Panc1 (cell line): ENCODE measurements around the gene GANAB. TPM values are rescaled to one million over a fixed set of nuclear protein-coding genes. Genes with fewer than 3 reads are reported as not detected.

Experiments used
- ATAC-seq: fragments of 200-7000 bp; cut with Tn5 transposase; 2 replicates; pipeline ENCODE4 v1.9.1; 2020; ENCODE audit warnings: mild to moderate bottlenecking, moderate library complexity
- BruUV-seq: library from RNA; stranded (reverse); fragments of 400-500 nt; replicated peaks from 2 replicates; lab custom pipeline; 2021; lab: Mats Ljungman, UMichigan
- CTCF ChIA-PET: fragments of 300-600 bp; sonication (Branson Sonifier 250); formaldehyde crosslinking; loops from one replicate; lab custom pipeline; 2022; ENCODE audit warnings: antibody characterized with exemption; lab: Charles Lee
- POLR2A ChIA-PET: fragments of 300-600 bp; sonication (Branson Sonifier 250); formaldehyde crosslinking; loops from one replicate; lab custom pipeline; 2022; ENCODE audit warnings: antibody characterized with exemption; lab: Charles Lee
- DNase-seq: peaks from one replicate; pipeline ENCODE4 v3.0.0-alpha.2; 2010; ENCODE audit warnings: low read depth, low spot score
- H3K27ac ChIP-seq: 2 replicates; pipeline ENCODE4 v1.5.1; 2011; ENCODE audit warnings: mild to moderate bottlenecking, low read length, inconsistent platforms
- H3K27me3 ChIP-seq: fragments of 200-500 bp; sonication (Bioruptor generic); 2 replicates; pipeline ENCODE4 v1.6.0; 2014; ENCODE audit warnings: low read length, inconsistent platforms; ENCODE audit not compliant: control insufficient read depth, insufficient read depth
- H3K36me3 ChIP-seq: fragments of 200-500 bp; sonication (Bioruptor generic); 2 replicates; pipeline ENCODE4 v1.5.1; 2014; ENCODE audit warnings: inconsistent platforms, mild to moderate bottlenecking, low read length, moderate library complexity; ENCODE audit not compliant: control insufficient read depth, insufficient read depth
- H3K4me1 ChIP-seq: 2 replicates; pipeline ENCODE4 v1.5.1; 2011; ENCODE audit warnings: inconsistent platforms, mild to moderate bottlenecking, low read length, moderate library complexity; ENCODE audit not compliant: control insufficient read depth, insufficient read depth
- H3K4me3 ChIP-seq, 2 experiments: 2 replicates each; pipeline ENCODE4 v1.5.1; 2011 to 2012; ENCODE audit warnings: low read depth in 2 of 2, low read length in 2 of 2, mild to moderate bottlenecking in 2 of 2, inconsistent platforms in 1 of 2, moderate library complexity in 1 of 2
- H3K9me3 ChIP-seq: fragments of 200-500 bp; sonication (Bioruptor generic); 2 replicates; pipeline ENCODE4 v1.5.1; 2014; ENCODE audit warnings: low read depth, mild to moderate bottlenecking, inconsistent platforms, low read length, moderate library complexity; ENCODE audit not compliant: control insufficient read depth, insufficient read depth
- POLR2AphosphoS5 ChIP-seq: IDR thresholded peaks from 2 replicates; pipeline ENCODE4 v1.6.1; 2012; ENCODE audit warnings: mild to moderate bottlenecking, low read depth, low read length, moderate library complexity
- REST ChIP-seq, 2 experiments: IDR thresholded peaks; 2 replicates each; pipeline ENCODE4 v1.6.1; 2011 to 2012; ENCODE audit warnings: low read depth in 2 of 2, control low read depth in 1 of 2, low read length in 1 of 2, mild to moderate bottlenecking in 1 of 2, moderate library complexity in 1 of 2; ENCODE audit not compliant: insufficient read depth in 1 of 2
- SIN3A ChIP-seq: IDR thresholded peaks from 2 replicates; pipeline ENCODE4 v1.6.1; 2012; ENCODE audit warnings: low read depth, mild to moderate bottlenecking, low read length, moderate library complexity, borderline replicate concordance; ENCODE audit not compliant: insufficient read depth
- TCF7L2 ChIP-seq: IDR thresholded peaks from 2 replicates; pipeline ENCODE4 v1.6.1; 2011; ENCODE audit warnings: mild to moderate bottlenecking, low read depth, low read length, inconsistent platforms
- in situ Hi-C: cut with HindIII; loops from 2 replicates; pipeline ENCODE4 v1.10.0; 2016; ENCODE audit warnings: low sequenced_read_pairs, low pct_unique_long_range_greater_than_20kb
- intact Hi-C: fragments of 100-400 bp; cut with micrococcal nuclease; formaldehyde crosslinking; loops from one replicate; pipeline ENCODE4 v1.10.0; 2022; ENCODE audit not compliant: unreplicated experiment
- total RNA-seq: library from RNA; stranded (reverse); gene quantifications from one replicate; pipeline ENCODE4 v1.2.1, GENCODE V29; 2021; ENCODE audit not compliant: unreplicated experiment
- TF ChIP-seq, protein P1 (sequence below): fragments of 450-650 bp; IDR thresholded peaks from 2 replicates; pipeline ENCODE4 v1.5.1; 2017; ENCODE audit warnings: mild to moderate bottlenecking

GANAB gene
- total RNA-seq, 1 experiment from 2014 or later: 415 TPM

- Histone ChIP-seq H3K9me3 (no peaks in the 10 kb centered on the region), H3K4me1 (peaks cover 11% of the 10 kb centered on the region), H3K27me3 (no peaks in the 10 kb centered on the region), H3K36me3 (no peaks in the 10 kb centered on the region; the same call in 1 of the 2 replicates), H3K4me3 (peak overlapping the region; percentile 82 to 87), H3K27ac (peak overlapping the region; percentile 82)
- in situ Hi-C loops (no loop called here), intact Hi-C loops (no loop called here)
- no peak; the same call in 1 of the 2 replicates for ATAC-seq
- BruUV-seq: no TSS peak
- CTCF ChIA-PET: no interaction called here
- TF ChIP-seq SIN3A (no peak), REST (IDR thresholded peaks at IDR 0.05; ENCODE audit: insufficient read depth in 1 of 2, low read depth in 2 of 2, low read length in 1 of 2) (no peak), POLR2AphosphoS5 (no peak), TCF7L2 (no peak)
- TF ChIP-seq, protein P1, sequence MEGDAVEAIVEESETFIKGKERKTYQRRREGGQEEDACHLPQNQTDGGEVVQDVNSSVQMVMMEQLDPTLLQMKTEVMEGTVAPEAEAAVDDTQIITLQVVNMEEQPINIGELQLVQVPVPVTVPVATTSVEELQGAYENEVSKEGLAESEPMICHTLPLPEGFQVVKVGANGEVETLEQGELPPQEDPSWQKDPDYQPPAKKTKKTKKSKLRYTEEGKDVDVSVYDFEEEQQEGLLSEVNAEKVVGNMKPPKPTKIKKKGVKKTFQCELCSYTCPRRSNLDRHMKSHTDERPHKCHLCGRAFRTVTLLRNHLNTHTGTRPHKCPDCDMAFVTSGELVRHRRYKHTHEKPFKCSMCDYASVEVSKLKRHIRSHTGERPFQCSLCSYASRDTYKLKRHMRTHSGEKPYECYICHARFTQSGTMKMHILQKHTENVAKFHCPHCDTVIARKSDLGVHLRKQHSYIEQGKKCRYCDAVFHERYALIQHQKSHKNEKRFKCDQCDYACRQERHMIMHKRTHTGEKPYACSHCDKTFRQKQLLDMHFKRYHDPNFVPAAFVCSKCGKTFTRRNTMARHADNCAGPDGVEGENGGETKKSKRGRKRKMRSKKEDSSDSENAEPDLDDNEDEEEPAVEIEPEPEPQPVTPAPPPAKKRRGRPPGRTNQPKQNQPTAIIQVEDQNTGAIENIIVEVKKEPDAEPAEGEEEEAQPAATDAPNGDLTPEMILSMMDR: no peak
- POLR2A ChIA-PET: interaction anchor here (0.5 kb wide), 1 partner anchor 88 kb away, joined by 5 read pairs; no protein-coding TSS in a partner anchor
- DNase-seq: no peak
These were observed 32.0 kb upstream of the GANAB start for GRCh38 chr11:62678433-62678769.

DNA sequence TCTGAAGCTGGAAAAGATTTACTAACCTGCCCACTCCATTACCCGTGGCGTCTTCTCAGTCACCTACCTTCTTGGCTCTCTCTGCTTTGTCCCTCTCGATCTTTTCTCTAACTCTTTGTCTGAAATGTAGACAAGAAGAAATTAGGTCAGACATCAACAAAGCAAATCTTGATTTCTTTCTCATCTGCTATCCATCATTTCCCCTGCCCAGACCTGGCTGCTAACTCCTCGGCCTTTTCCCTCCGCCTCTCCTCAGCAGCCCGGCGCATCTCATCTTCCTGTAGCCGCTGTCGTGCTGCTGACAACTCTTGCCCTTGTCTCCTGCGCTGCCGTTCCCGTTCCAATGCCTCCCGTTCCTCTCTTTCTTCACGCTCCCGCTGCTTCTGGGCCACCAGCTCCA lies 31.3 kb upstream of the GANAB start:
- Histone ChIP-seq H3K4me3 (peak overlapping the region; percentile 82 to 87), H3K4me1 (peaks cover 18% of the 10 kb centered on the region), H3K27ac (peak overlapping the region; percentile 82), H3K9me3 (no peaks in the 10 kb centered on the region), H3K36me3 (no peaks in the 10 kb centered on the region; the same call in 1 of the 2 replicates), H3K27me3 (no peaks in the 10 kb centered on the region)
- ATAC-seq (no peak), DNase-seq (no peak)
- intact Hi-C loops (no loop called here), in situ Hi-C loops (no loop called here)
- no peak for TF ChIP-seq POLR2AphosphoS5
- no peak for TF ChIP-seq SIN3A
- TF ChIP-seq REST (IDR thresholded peaks at IDR 0.05; ENCODE audit: insufficient read depth in 1 of 2, low read depth in 2 of 2, low read length in 1 of 2): no peak
- TF ChIP-seq, protein P1: no peak
- no peak for TF ChIP-seq TCF7L2
- CTCF ChIA-PET: no interaction called here
- POLR2A ChIA-PET: interaction anchor here (1.4 kb wide), 1 partner anchor 11 kb away, joined by 4 read pairs; no protein-coding TSS in a partner anchor
- no TSS peak for BruUV-seq
